Smooth muscle cell of the coronary artery (primary cell): ENCODE measurements around the gene DUSP28. TPM values are rescaled to one million over a fixed set of nuclear protein-coding genes. Genes with fewer than 3 reads are reported as not detected.

Source experiments
- total RNA-seq: library from RNA; depleted of rRNA; stranded (reverse); fragments of >200 nt; gene quantifications from 2 replicates; pipeline ENCODE4 v1.2.3, GENCODE V29; 2014; ENCODE audit warnings: low replicate concordance

Gene DUSP28
- 0.23 and 2.6 TPM in 2 replicates for total RNA-seq

GRCh38 chr2:240560084-240560479, at the start of gene DUSP28:
Gene DUSP28, plus strand, starts transcription at chr2:240560357. Its CDS starts 328 bp downstream, at chr2:240560685.

GRCh38 chr2:240557808-240558207, 2.3 kb upstream of the DUSP28 start, which contains the start of gene ANKMY1:
Gene ANKMY1, minus strand, starts transcription at chr2:240557988. Its CDS starts 653 bp downstream, at chr2:240557335.

GRCh38 chr2:240567872-240568677, 7.9 kb downstream of the DUSP28 start, which contains the start of gene RNPEPL1:
Gene RNPEPL1, plus strand, starts transcription at chr2:240568484. Its CDS starts 103 bp downstream, at chr2:240568587.

GRCh38 chr2:240586198-240586918, 26.2 kb downstream of the DUSP28 start, which contains the start of gene CAPN10:
Gene CAPN10, plus strand, starts transcription at chr2:240586734. Its CDS starts 178 bp downstream, at chr2:240586912.

Other genes starting within 250 kb of the DUSP28 start
- gene GPC1, start 124.7 kb upstream of the DUSP28 start, total RNA-seq: 40.2 and 47.5 TPM in 2 replicates
- gene ANKMY1, start 2.4 kb upstream of the DUSP28 start, total RNA-seq: 5.0 and 7.5 TPM in 2 replicates
- gene RNPEPL1, start 8.1 kb downstream of the DUSP28 start, total RNA-seq: 2.6 and 10.4 TPM in 2 replicates
- 14.9 and 18.6 TPM in 2 replicates for gene CAPN10, start 26.4 kb downstream of the DUSP28 start, total RNA-seq
- 0.23 and 0.30 TPM in 2 replicates for gene GPR35, start 65.1 kb downstream of the DUSP28 start, total RNA-seq
- not detected in 2 replicates for gene AQP12B, start 122.5 kb downstream of the DUSP28 start, total RNA-seq
- not detected in 2 replicates for gene AQP12A, start 131.5 kb downstream of the DUSP28 start, total RNA-seq